ENCODE results near the gene IQCB1.
"Not testable (repeated sequence)": the region's sequence is repeated elsewhere in the genome, so short reads cannot be mapped to it uniquely, and the experiment has no call there.

The IQCB1 gene

GRCh38 chr3:121800906-121801305 is 34.0 kb downstream of the IQCB1 start:
- H3K27ac ChIP-seq (ENCODE audit: low read depth, low read length), result no peak overlapping the region
- H3K4me1 ChIP-seq (ENCODE audit: insufficient read depth, low read length), result no peaks in the 10 kb centered on the region
- H3K9ac ChIP-seq (ENCODE audit: low read length), result no peak overlapping the region
- H3K4me3 ChIP-seq (ENCODE audit: low read depth in 1 of 2, low read length in 2 of 2), result no peak overlapping the region
- no peaks in the 10 kb centered on the region for H3K27me3 ChIP-seq (ENCODE audit: control insufficient read depth in 1 of 2, insufficient read depth in 2 of 2, low read length in 2 of 2)
- no peaks in the 10 kb centered on the region for H3K9me3 ChIP-seq (ENCODE audit: low read length)
- H3K36me3 ChIP-seq (ENCODE audit: insufficient read depth, low read length), result peaks cover 7% of the 10 kb centered on the region

- Histone ChIP-seq H3K9me3 (ENCODE audit: low read length) (no peaks in the 10 kb centered on the region), H3K9ac (ENCODE audit: low read length) (no peak overlapping the region), H3K4me3 (ENCODE audit: low read depth in 1 of 2, low read length in 2 of 2) (no peak overlapping the region), H3K27me3 (ENCODE audit: control insufficient read depth in 1 of 2, insufficient read depth in 2 of 2, low read length in 2 of 2) (no peaks in the 10 kb centered on the region), H3K36me3 (ENCODE audit: insufficient read depth, low read length) (no peaks in the 10 kb centered on the region), H3K27ac (ENCODE audit: low read depth, low read length) (no peak overlapping the region), H3K4me1 (ENCODE audit: insufficient read depth, low read length) (no peaks in the 10 kb centered on the region)
These were observed 37.9 kb downstream of the IQCB1 start for GRCh38 chr3:121796970-121797369.

- Histone ChIP-seq H3K27me3 (ENCODE audit: control insufficient read depth in 1 of 2, insufficient read depth in 2 of 2, low read length in 2 of 2) (no peaks in the 10 kb centered on the region), H3K4me3 (ENCODE audit: low read depth in 1 of 2, low read length in 2 of 2) (no peak overlapping the region), H3K9me3 (ENCODE audit: low read length) (no peaks in the 10 kb centered on the region), H3K27ac (ENCODE audit: low read depth, low read length) (no peak overlapping the region), H3K4me1 (ENCODE audit: insufficient read depth, low read length) (no peaks in the 10 kb centered on the region), H3K36me3 (ENCODE audit: insufficient read depth, low read length) (peaks cover 4% of the 10 kb centered on the region), H3K9ac (ENCODE audit: low read length) (no peak overlapping the region)
These were observed 40.4 kb downstream of the IQCB1 start for GRCh38 chr3:121794264-121794983.

DNA sequence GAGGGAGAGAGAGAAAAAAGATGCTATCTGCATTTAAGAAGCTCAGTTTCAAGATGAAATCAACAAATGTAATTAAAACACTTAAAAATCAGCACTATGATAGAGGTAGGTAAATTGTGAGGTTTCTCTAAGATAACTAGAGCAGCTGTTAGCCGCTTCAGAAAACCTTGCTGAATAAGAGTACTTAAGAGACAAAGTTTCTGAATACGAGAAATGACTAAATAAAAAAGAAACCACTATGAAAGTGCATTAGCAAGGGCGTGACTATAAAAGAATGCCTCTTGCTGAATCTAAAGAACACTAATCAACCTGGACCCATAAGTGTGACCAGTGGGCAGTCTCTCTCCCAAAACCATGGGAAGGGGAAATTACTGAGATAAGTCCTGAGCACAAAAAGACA is 41.8 kb downstream of the IQCB1 start:
- H3K4me1 ChIP-seq (ENCODE audit: insufficient read depth, low read length), result no peaks in the 10 kb centered on the region
- no peak overlapping the region for H3K9ac ChIP-seq (ENCODE audit: low read length)
- H3K36me3 ChIP-seq (ENCODE audit: insufficient read depth, low read length), result peaks cover 12% of the 10 kb centered on the region
- H3K27me3 ChIP-seq (ENCODE audit: control insufficient read depth in 1 of 2, insufficient read depth in 2 of 2, low read length in 2 of 2), result no peaks in the 10 kb centered on the region
- H3K27ac ChIP-seq (ENCODE audit: low read depth, low read length), result no peak overlapping the region
- H3K9me3 ChIP-seq (ENCODE audit: low read length), result no peaks in the 10 kb centered on the region
- H3K4me3 ChIP-seq (ENCODE audit: low read depth in 1 of 2, low read length in 2 of 2), result no peak overlapping the region

GRCh38 chr3:121786485-121786884 is 48.4 kb downstream of the IQCB1 start:
- H3K36me3 ChIP-seq (ENCODE audit: insufficient read depth, low read length), result peaks cover 16% of the 10 kb centered on the region
- no peak overlapping the region for H3K9ac ChIP-seq (ENCODE audit: low read length)
- H3K27ac ChIP-seq (ENCODE audit: low read depth, low read length), result no peak overlapping the region
- no peaks in the 10 kb centered on the region for H3K9me3 ChIP-seq (ENCODE audit: low read length)
- H3K4me3 ChIP-seq (ENCODE audit: low read depth in 1 of 2, low read length in 2 of 2), result no peak overlapping the region
- H3K27me3 ChIP-seq (ENCODE audit: control insufficient read depth in 1 of 2, insufficient read depth in 2 of 2, low read length in 2 of 2), result no peaks in the 10 kb centered on the region
- H3K4me1 ChIP-seq (ENCODE audit: insufficient read depth, low read length), result no peaks in the 10 kb centered on the region

- H3K36me3 ChIP-seq (ENCODE audit: insufficient read depth, low read length), result peaks cover 23% of the 10 kb centered on the region
- H3K9ac ChIP-seq (ENCODE audit: low read length); H3K27me3 ChIP-seq (ENCODE audit: control insufficient read depth in 1 of 2, insufficient read depth in 2 of 2, low read length in 2 of 2); H3K4me1 ChIP-seq (ENCODE audit: insufficient read depth, low read length); H3K4me3 ChIP-seq (ENCODE audit: low read depth in 1 of 2, low read length in 2 of 2); H3K27ac ChIP-seq (ENCODE audit: low read depth, low read length); H3K9me3 ChIP-seq (ENCODE audit: low read length): not testable (repeated sequence)
These were observed 52.1 kb downstream of the IQCB1 start for GRCh38 chr3:121782784-121783183.

- no peak overlapping the region for H3K9ac ChIP-seq (ENCODE audit: low read length)
- no peak overlapping the region for H3K4me3 ChIP-seq (ENCODE audit: low read depth in 1 of 2, low read length in 2 of 2)
- H3K9me3 ChIP-seq (ENCODE audit: low read length), result no peaks in the 10 kb centered on the region
- no peaks in the 10 kb centered on the region for H3K4me1 ChIP-seq (ENCODE audit: insufficient read depth, low read length)
- no peaks in the 10 kb centered on the region for H3K27me3 ChIP-seq (ENCODE audit: control insufficient read depth in 1 of 2, insufficient read depth in 2 of 2, low read length in 2 of 2)
- H3K27ac ChIP-seq (ENCODE audit: low read depth, low read length), result no peak overlapping the region
- peaks cover 23% of the 10 kb centered on the region for H3K36me3 ChIP-seq (ENCODE audit: insufficient read depth, low read length)
These were observed 53.2 kb downstream of the IQCB1 start for GRCh38 chr3:121781611-121782010.

DNA sequence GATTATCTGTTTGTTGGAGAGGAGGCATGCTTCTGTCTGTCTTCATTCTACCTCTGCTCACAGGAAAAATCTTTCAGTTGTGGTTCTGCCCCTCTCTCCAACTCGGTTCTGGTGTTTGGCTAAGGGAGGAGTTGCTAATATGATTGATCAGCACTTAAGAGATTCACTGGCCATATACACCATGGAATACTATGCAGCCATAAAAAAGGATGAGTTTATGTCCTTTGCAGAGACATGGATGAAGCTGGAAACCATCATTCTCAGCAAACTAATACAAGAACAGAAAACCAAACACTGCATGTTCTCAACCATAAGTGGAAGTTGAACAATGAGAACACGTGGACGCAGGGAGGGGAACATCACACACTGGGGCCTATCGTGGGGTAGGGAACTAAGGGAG is 59.8 kb downstream of the IQCB1 start:
- H3K4me1 ChIP-seq (ENCODE audit: insufficient read depth, low read length); H3K27me3 ChIP-seq (ENCODE audit: control insufficient read depth in 1 of 2, insufficient read depth in 2 of 2, low read length in 2 of 2); H3K9ac ChIP-seq (ENCODE audit: low read length); H3K4me3 ChIP-seq (ENCODE audit: low read depth in 1 of 2, low read length in 2 of 2); H3K27ac ChIP-seq (ENCODE audit: low read depth, low read length); H3K9me3 ChIP-seq (ENCODE audit: low read length): not testable (repeated sequence)
- H3K36me3 ChIP-seq (ENCODE audit: insufficient read depth, low read length), result peaks cover 20% of the 10 kb centered on the region

- Histone ChIP-seq H3K27ac (ENCODE audit: low read depth, low read length) (no peak overlapping the region), H3K9me3 (ENCODE audit: low read length) (no peaks in the 10 kb centered on the region), H3K9ac (ENCODE audit: low read length) (no peak overlapping the region), H3K36me3 (ENCODE audit: insufficient read depth, low read length) (peaks cover 14% of the 10 kb centered on the region), H3K4me3 (ENCODE audit: low read depth in 1 of 2, low read length in 2 of 2) (no peak overlapping the region), H3K4me1 (ENCODE audit: insufficient read depth, low read length) (no peaks in the 10 kb centered on the region), H3K27me3 (ENCODE audit: control insufficient read depth in 1 of 2, insufficient read depth in 2 of 2, low read length in 2 of 2) (no peaks in the 10 kb centered on the region)
These were observed 65.6 kb downstream of the IQCB1 start for GRCh38 chr3:121769246-121769645.

DNA sequence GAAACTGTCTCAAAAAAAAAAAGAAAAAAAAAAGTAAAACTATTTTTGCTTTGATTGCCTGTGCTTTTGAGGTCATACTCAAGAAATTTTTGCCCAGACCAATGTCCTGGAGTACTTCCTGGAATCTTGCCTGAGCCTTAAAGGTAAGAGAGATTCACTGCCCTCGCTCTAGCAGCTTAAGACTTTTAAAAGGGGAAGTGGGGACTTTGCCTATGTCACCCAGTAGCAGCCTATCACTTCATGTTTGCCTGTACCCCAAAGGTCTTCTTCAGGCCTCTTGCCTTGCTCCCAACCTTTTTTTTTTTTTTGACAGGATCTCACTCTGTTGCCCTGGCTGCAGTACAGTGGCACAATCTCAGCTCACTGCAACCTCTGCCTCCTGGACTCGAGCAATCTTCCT is 66.4 kb downstream of the IQCB1 start:
- H3K27ac ChIP-seq (ENCODE audit: low read depth, low read length), result no peak overlapping the region
- no peaks in the 10 kb centered on the region for H3K27me3 ChIP-seq (ENCODE audit: control insufficient read depth in 1 of 2, insufficient read depth in 2 of 2, low read length in 2 of 2)
- no peaks in the 10 kb centered on the region for H3K4me1 ChIP-seq (ENCODE audit: insufficient read depth, low read length)
- H3K36me3 ChIP-seq (ENCODE audit: insufficient read depth, low read length), result peaks cover 14% of the 10 kb centered on the region
- H3K4me3 ChIP-seq (ENCODE audit: low read depth in 1 of 2, low read length in 2 of 2), result no peak overlapping the region
- no peak overlapping the region for H3K9ac ChIP-seq (ENCODE audit: low read length)
- H3K9me3 ChIP-seq (ENCODE audit: low read length), result no peaks in the 10 kb centered on the region

DNA sequence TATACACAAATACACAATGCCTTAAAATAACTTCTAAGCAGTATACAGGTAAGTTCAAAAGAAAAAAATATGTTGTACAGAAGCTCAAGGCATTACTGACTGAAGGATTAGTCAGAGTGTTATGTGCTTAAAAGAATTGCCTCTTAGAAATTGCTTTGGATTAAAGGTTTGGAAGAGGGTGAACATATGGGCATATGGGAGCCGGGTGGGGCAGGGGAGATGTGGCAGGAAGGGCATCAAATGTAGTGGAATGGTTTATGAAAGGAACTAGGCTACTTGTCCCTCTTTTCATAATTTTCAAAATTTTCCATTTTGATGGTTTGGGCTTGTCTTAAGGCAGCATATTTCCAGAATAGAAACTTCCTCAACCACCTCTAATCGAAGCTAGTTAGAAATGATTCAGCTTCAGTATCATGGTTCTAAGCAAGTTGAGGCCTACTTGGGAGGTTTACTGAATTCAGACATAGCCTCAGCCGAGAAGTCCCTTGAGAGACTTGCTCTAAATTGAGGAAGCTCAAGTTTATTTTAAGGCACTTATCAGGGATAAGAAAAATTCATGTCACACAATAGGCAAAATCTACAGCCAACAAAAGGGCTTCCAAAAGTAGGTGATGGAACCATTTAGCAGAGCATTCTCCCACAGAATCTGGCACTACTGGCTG is 75.2 kb downstream of the IQCB1 start:
- Histone ChIP-seq H3K27ac (ENCODE audit: low read depth, low read length) (no peak overlapping the region), H3K4me1 (ENCODE audit: insufficient read depth, low read length) (no peaks in the 10 kb centered on the region), H3K36me3 (ENCODE audit: insufficient read depth, low read length) (no peaks in the 10 kb centered on the region), H3K4me3 (ENCODE audit: low read depth in 1 of 2, low read length in 2 of 2) (no peak overlapping the region), H3K9ac (ENCODE audit: low read length) (no peak overlapping the region), H3K9me3 (ENCODE audit: low read length) (no peaks in the 10 kb centered on the region), H3K27me3 (ENCODE audit: control insufficient read depth in 1 of 2, insufficient read depth in 2 of 2, low read length in 2 of 2) (no peaks in the 10 kb centered on the region)

All from muscle layer of colon (tissue), 2 donors.